H1 (cell line): ENCODE data around the gene NR3C2. TPM values are rescaled to one million over a fixed set of nuclear protein-coding genes. Genes with fewer than 3 reads are reported as not detected.

Source experiments
- CTCF ChIA-PET: fragments of 300-600 bp; sonication (Branson Sonifier 250); formaldehyde crosslinking; loops from one replicate; lab custom pipeline; 2021; ENCODE audit not compliant: partially characterized antibody; lab: Charles Lee
- POLR2A ChIA-PET: fragments of 300-600 bp; sonication (Branson Sonifier 250); formaldehyde crosslinking; loops from one replicate; lab custom pipeline; 2021; ENCODE audit warnings: inconsistent platforms; ENCODE audit not compliant: partially characterized antibody; lab: Charles Lee
- DNase-seq, 2 experiments: peaks; one replicate each; pipeline versions ENCODE4 v3.0.0 to v3.0.0-alpha.2; 2010 to 2022; ENCODE audit warnings: low spot score in 2 of 2, low read depth in 1 of 2, mixed read lengths in 1 of 2
- FAIRE-seq: peaks from 2 replicates; lab custom pipeline; 2011; peaks lifted over from hg19 to GRCh38; lab: Jason Lieb, UNC
- H2AFZ ChIP-seq: 2 replicates; pipeline ENCODE4 v1.8.1; 2012; ENCODE audit warnings: low read length, inconsistent platforms
- H2AK5ac ChIP-seq: 2 replicates; pipeline ENCODE4 v1.6.1; 2013; ENCODE audit warnings: low read depth, low read length
- H2BK120ac ChIP-seq: replicated peaks from 2 replicates; pipeline ENCODE3; 2013; ENCODE audit warnings: low read depth, low read length, inconsistent platforms
- H2BK12ac ChIP-seq: 2 replicates; pipeline ENCODE4 v1.6.1; 2013; ENCODE audit warnings: low read depth, low read length
- H2BK15ac ChIP-seq: 2 replicates; pipeline ENCODE4 v1.6.1; 2013; ENCODE audit warnings: low read length
- H2BK20ac ChIP-seq: 2 replicates; pipeline ENCODE4 v1.6.1; 2013; ENCODE audit warnings: low read length
- H2BK5ac ChIP-seq: 2 replicates; pipeline ENCODE4 v1.6.1; 2013; ENCODE audit warnings: low read depth, low read length
- H3K14ac ChIP-seq: 2 replicates; pipeline ENCODE4 v1.6.1; 2013; ENCODE audit warnings: inconsistent platforms; ENCODE audit not compliant: insufficient read length
- H3K18ac ChIP-seq: 2 replicates; pipeline ENCODE4 v1.6.1; 2013; ENCODE audit warnings: low read length; ENCODE audit errors: extremely low read depth
- H3K23ac ChIP-seq: 2 replicates; pipeline ENCODE4 v1.6.1; 2013; ENCODE audit warnings: inconsistent platforms; ENCODE audit not compliant: insufficient read length
- H3K23me2 ChIP-seq: 2 replicates; pipeline ENCODE4 v1.6.1; 2013; ENCODE audit warnings: low read depth, low read length
- H3K27ac ChIP-seq: 2 replicates; pipeline ENCODE4 v1.6.1; 2011; ENCODE audit warnings: low read depth, low read length, inconsistent platforms
- H3K27me3 ChIP-seq, 4 experiments: replicated peaks in 1 of 4; 1 replicate in 1 of 4; 2 replicates in 3 of 4; pipeline versions ENCODE4 v1.6.1 to v1.8.1; 2011 to 2013; ENCODE audit warnings: low read length in 3 of 4, mild to moderate bottlenecking in 3 of 4, inconsistent platforms in 2 of 4, mixed read lengths in 2 of 4, moderate library complexity in 1 of 4; ENCODE audit not compliant: control insufficient read depth in 3 of 4, insufficient read depth in 3 of 4; ENCODE audit errors: extremely low read depth in 1 of 4
- H3K36me3 ChIP-seq, 4 experiments: 2 replicates each; pipeline versions ENCODE4 v1.6.1 to v1.8.1; 2011 to 2013; ENCODE audit warnings: mild to moderate bottlenecking in 4 of 4, low read length in 3 of 4, moderate library complexity in 2 of 4, control low read depth in 1 of 4, inconsistent platforms in 1 of 4; ENCODE audit not compliant: insufficient read depth in 4 of 4, control insufficient read depth in 2 of 4
- H3K4ac ChIP-seq: replicated peaks from 2 replicates; pipeline ENCODE3; 2013; ENCODE audit warnings: low read length, low read depth, mixed read lengths, inconsistent platforms; ENCODE audit not compliant: insufficient read length
- H3K4me1 ChIP-seq, 4 experiments: replicated peaks in 1 of 4; 1 replicate in 1 of 4; 2 replicates in 3 of 4; pipeline versions ENCODE4 v1.6.1 to v1.8.1; 2011 to 2013; ENCODE audit warnings: low read length in 3 of 4, inconsistent platforms in 2 of 4, mixed read lengths in 1 of 4; ENCODE audit not compliant: insufficient read depth in 4 of 4, control insufficient read depth in 3 of 4
- H3K4me2 ChIP-seq, 2 experiments: 2 replicates each; pipeline versions ENCODE4 v1.6.1 to v1.8.1; 2011 to 2013; ENCODE audit warnings: low read depth in 2 of 2, low read length in 2 of 2, control low read depth in 1 of 2, inconsistent platforms in 1 of 2, mild to moderate bottlenecking in 1 of 2; ENCODE audit not compliant: insufficient read depth in 1 of 2
- H3K4me3 ChIP-seq, 4 experiments: fragments of 200-600, 300-600 bp in 1 of 4; sonication (generic), shearing (Covaris generic), sonication (Bioruptor Twin) in 1 of 4; 2 replicates each; pipeline versions ENCODE4 v1.5.1 to v1.8.1; 2011 to 2016; ENCODE audit warnings: low read length in 4 of 4, low read depth in 3 of 4, control low read depth in 2 of 4, inconsistent platforms in 2 of 4, mild to moderate bottlenecking in 2 of 4, mixed read lengths in 1 of 4, moderate library complexity in 1 of 4; ENCODE audit not compliant: insufficient read depth in 2 of 4; ENCODE audit errors: extremely low read depth in 1 of 4
- H3K56ac ChIP-seq: replicated peaks from 2 replicates; pipeline ENCODE3; 2013; ENCODE audit warnings: low read depth, mild to moderate bottlenecking, mixed read lengths, low read length, inconsistent platforms; ENCODE audit not compliant: insufficient read length
- H3K79me1 ChIP-seq: 2 replicates; pipeline ENCODE4 v1.6.1; 2013; ENCODE audit warnings: low read depth, low read length, control low read depth
- H3K79me2 ChIP-seq, 2 experiments: 2 replicates each; pipeline versions ENCODE4 v1.6.1 to v1.8.1; 2012 to 2013; ENCODE audit warnings: low read length in 2 of 2, mild to moderate bottlenecking in 2 of 2, inconsistent platforms in 1 of 2; ENCODE audit not compliant: insufficient read depth in 2 of 2, control insufficient read depth in 1 of 2
- H3K9ac ChIP-seq, 4 experiments: replicated peaks in 1 of 4; 1 replicate in 1 of 4; 2 replicates in 3 of 4; pipeline versions ENCODE4 v1.6.1 to v1.8.1; 2011 to 2013; ENCODE audit warnings: low read depth in 3 of 4, low read length in 3 of 4, control low read depth in 2 of 4, mild to moderate bottlenecking in 2 of 4, moderate library complexity in 2 of 4, inconsistent platforms in 1 of 4; ENCODE audit errors: extremely low read depth in 1 of 4
- H3K9me3 ChIP-seq, 2 experiments: 2 replicates each; pipeline versions ENCODE4 v1.6.1 to v1.8.1; 2012 to 2013; ENCODE audit warnings: mild to moderate bottlenecking in 2 of 2, moderate library complexity in 2 of 2, control low read depth in 1 of 2, inconsistent platforms in 1 of 2, low read depth in 1 of 2, low read length in 1 of 2, mixed read lengths in 1 of 2; ENCODE audit not compliant: insufficient read depth in 2 of 2
- H4K20me1 ChIP-seq, 2 experiments: replicated peaks in 1 of 2; 2 replicates each; pipeline versions ENCODE3 to v1.8.1; 2011 to 2013; ENCODE audit warnings: inconsistent platforms in 2 of 2, low read length in 2 of 2, mild to moderate bottlenecking in 1 of 2; ENCODE audit not compliant: insufficient read depth in 2 of 2, control insufficient read depth in 1 of 2
- H4K5ac ChIP-seq: 2 replicates; pipeline ENCODE4 v1.6.1; 2013; ENCODE audit warnings: low read length, low read depth, mixed read lengths, inconsistent platforms; ENCODE audit not compliant: insufficient read length
- H4K8ac ChIP-seq: 2 replicates; pipeline ENCODE4 v1.8.0; 2013; ENCODE audit warnings: mild to moderate bottlenecking, moderate library complexity, low read length, inconsistent platforms; ENCODE audit not compliant: insufficient read depth; ENCODE audit errors: extremely low read depth
- H4K91ac ChIP-seq: replicated peaks from 2 replicates; pipeline ENCODE3; 2013; ENCODE audit warnings: low read length, mixed read lengths, inconsistent platforms; ENCODE audit not compliant: insufficient read length
- CBX5 ChIP-seq: fragments of 300-800, 300-1000 bp; sonication (generic); IDR thresholded peaks from 2 replicates; pipeline ENCODE4 v1.7.1; 2016; ENCODE audit warnings: antibody characterized with exemption, low read length, low read depth
- POU5F1 ChIP-seq: IDR thresholded peaks from 2 replicates; pipeline ENCODE4 v1.6.1; 2011; ENCODE audit warnings: low read depth, mild to moderate bottlenecking, low read length, moderate library complexity
- RAD21 ChIP-seq, 2 experiments: IDR thresholded peaks in 1 of 2; conservative IDR thresholded peaks in 1 of 2; 2 replicates each; pipeline ENCODE4 v1.6.1; 2011; ENCODE audit warnings: low read depth in 2 of 2, low read length in 2 of 2, improper control_type of control experiment in 1 of 2, inconsistent platforms in 1 of 2, mild to moderate bottlenecking in 1 of 2, moderate library complexity in 1 of 2
- RXRA ChIP-seq: IDR thresholded peaks from 2 replicates; pipeline ENCODE4 v1.6.1; 2011; ENCODE audit warnings: low read depth, mild to moderate bottlenecking, low read length, moderate library complexity; ENCODE audit not compliant: insufficient read depth
- SUZ12 ChIP-seq: fragments of 200-600 bp; sonication (generic); IDR thresholded peaks from 2 replicates; pipeline ENCODE4 v1.6.1; 2012; ENCODE audit warnings: mild to moderate bottlenecking, inconsistent platforms, low read length, moderate library complexity, mixed read lengths
- WGBS, 2 experiments: shearing (Covaris generic) in 1 of 2; methylation state at CpG; one replicate each; pipeline versions ENCODE4 v1.1.6 to v1.1.7; 2013 to 2015; ENCODE audit warnings: low lambda C conversion rate in 2 of 2, mixed read lengths in 2 of 2, inconsistent platforms in 1 of 2, low coverage in 1 of 2, missing lambda C conversion rate in 1 of 2; ENCODE audit not compliant: insufficient replicate concordance in 2 of 2, insufficient coverage in 1 of 2, insufficient read length in 1 of 2; ENCODE audit errors: extremely low coverage in 1 of 2, missing lambda C conversion rate in 1 of 2; 5-methylcytosine and 5-hydroxymethylcytosine counted together
- polyA plus RNA-seq, 7 experiments: library from polyadenylated mRNA; depleted of rRNA in 3 of 7; stranded (reverse) in 5 of 7; unstranded in 2 of 7; fragments of >200 nt in 5 of 7; fragments of 200-250 nt in 2 of 7; gene quantifications; 1 replicate in 5 of 7; 2 replicates in 1 of 7; 4 replicates in 1 of 7; pipeline versions ENCODE4 v1.2.1 to v1.2.3, GENCODE V29; 2011 to 2013; ENCODE audit warnings: missing spikeins in 2 of 7, mixed read lengths in 2 of 7
- total RNA-seq: library from RNA; stranded (reverse); fragmentation: NEBNext Ultra II Directional; extraction: Animal tissue kit (Norgen Biotek cat#: 25700); gene quantifications from 2 replicates; pipeline ENCODE4 v1.2.1, GENCODE V29; 2021

NR3C2 gene
- total and polyA plus RNA-seq, 2 of the 8 experiments (the other 6 are each of a cell fraction or from before 2014, with no cell fraction given) = 0.80 to 3.9 TPM

GRCh38 chr4:148296498-148296897 lies 145.7 kb downstream of the NR3C2 start:
- Histone ChIP-seq H2BK20ac (no peak overlapping the region), H3K18ac (no peak overlapping the region), H4K8ac (no peak overlapping the region), H2AFZ (no peak overlapping the region), H3K4me2 (no peak overlapping the region), H2BK5ac (no peak overlapping the region), H2BK120ac (no peak overlapping the region), H3K27me3 (no peaks in the 10 kb centered on the region), H4K5ac (no peak overlapping the region), H3K27ac (no peak overlapping the region)
- DNase-seq = no peak
- FAIRE-seq = no peak
- POLR2A ChIA-PET = no interaction called here
- CTCF ChIA-PET = no interaction called here
- 93% methylated on average over 2 of the region's 2 CpGs; no CpG with 5 or more reads in 1 of the 2 experiments for WGBS, 2 experiments
- no peak for TF ChIP-seq RAD21 (IDR thresholded peaks at IDR 0.05 in 1 of 2, conservative IDR thresholded peaks at IDR 0.05 in 1 of 2; ENCODE audit: low read depth in 2 of 2, low read length in 2 of 2)
- TF ChIP-seq RXRA = no peak
- TF ChIP-seq SUZ12 = no peak
- TF ChIP-seq POU5F1 = no peak
- no peak for TF ChIP-seq CBX5
- TF ChIP-seq, all 59 proteins: peak for 0
- H4K20me1 ChIP-seq = no peaks in the 10 kb centered on the region
- H3K4ac ChIP-seq = no peak overlapping the region
- H3K79me2 ChIP-seq = no peaks in the 10 kb centered on the region
- H2BK15ac ChIP-seq = no peak overlapping the region
- H3K4me1 ChIP-seq = no peaks in the 10 kb centered on the region
- no peak overlapping the region for H3K14ac ChIP-seq
- no peak overlapping the region for H4K91ac ChIP-seq
- H3K9me3 ChIP-seq = peaks cover 17 to 29% of the 10 kb centered on the region in 2 experiments
- H3K36me3 ChIP-seq = peaks cover 0 to 4% (median 2%) of the 10 kb centered on the region in 4 experiments; a peak in 2 of 8 replicates
- H2BK12ac ChIP-seq = no peak overlapping the region
- H3K9ac ChIP-seq = no peak overlapping the region
- no peak overlapping the region for H3K56ac ChIP-seq
- no peaks in the 10 kb centered on the region for H3K79me1 ChIP-seq
- no peak overlapping the region for H3K4me3 ChIP-seq
- H3K23ac ChIP-seq = no peak overlapping the region
- H3K23me2 ChIP-seq = no peaks in the 10 kb centered on the region
- no peak overlapping the region for H2AK5ac ChIP-seq
